ENCODE data around the gene ASTN1.

Gene ASTN1

GRCh38 chr1:177209357-177209756, 44.8 kb upstream of the ASTN1 start (continued):
- TF ChIP-seq ZNF398 (tag by site-specific recombination; IDR thresholded peaks at IDR 0.05), result no peak
- no peak for TF ChIP-seq ZNF785 (tag by site-specific recombination; IDR thresholded peaks at IDR 0.05)
- TF ChIP-seq ZNF146 (tag by site-specific recombination; IDR thresholded peaks at IDR 0.05), result no peak
- TF ChIP-seq ZNF629 (tag by site-specific recombination; IDR thresholded peaks at IDR 0.05), result peak; percentile 91
- peak; percentile 52 for TF ChIP-seq SP2 (tag by site-specific recombination; IDR thresholded peaks at IDR 0.05)
- TF ChIP-seq ZNF248 (tag by site-specific recombination; IDR thresholded peaks at IDR 0.05), result no peak
- TF ChIP-seq ZNF624 (tag by site-specific recombination; IDR thresholded peaks at IDR 0.05), result no peak
- no peak for TF ChIP-seq ZNF221 (tag by site-specific recombination; IDR thresholded peaks at IDR 0.05; ENCODE audit: borderline replicate concordance)
- no peak for TF ChIP-seq ZNF837 (tag by site-specific recombination; IDR thresholded peaks at IDR 0.05)
- TF ChIP-seq MYNN (tag by site-specific recombination; IDR thresholded peaks at IDR 0.05; ENCODE audit: borderline replicate concordance), result no peak
- no peak for TF ChIP-seq ZIC2 (tag by site-specific recombination; IDR thresholded peaks at IDR 0.05)
- TF ChIP-seq ZNF426 (tag by site-specific recombination; IDR thresholded peaks at IDR 0.05), result no peak
- TF ChIP-seq ZBTB44 (tag by site-specific recombination; IDR thresholded peaks at IDR 0.05), result peak; percentile 51; the same call in 1 of the 2 replicates
- no peak for TF ChIP-seq ZNF658 (tag by site-specific recombination; IDR thresholded peaks at IDR 0.05)
- no peak for TF ChIP-seq ZNF747 (tag by site-specific recombination; IDR thresholded peaks at IDR 0.05)
- no peak; the same call in 1 of the 2 replicates for TF ChIP-seq ZNF513 (tag by site-specific recombination; IDR thresholded peaks at IDR 0.05)
- peak; percentile 71; the same call in 1 of the 2 replicates for TF ChIP-seq ZNF394 (tag by site-specific recombination; IDR thresholded peaks at IDR 0.05; ENCODE audit: borderline replicate concordance)
- TF ChIP-seq ZNF549 (tag by site-specific recombination; IDR thresholded peaks at IDR 0.05), result no peak
- TF ChIP-seq ZNF37A (tag by site-specific recombination; IDR thresholded peaks at IDR 0.05), result no peak
- no peak for TF ChIP-seq ZNF514 (tag by site-specific recombination; IDR thresholded peaks at IDR 0.05)
- 0 out of 2 replicates have a peak, but pooled peaks have one; percentile 20 for TF ChIP-seq ZNF518A (tag by site-specific recombination; conservative IDR thresholded peaks at IDR 0.05; ENCODE audit: low read depth)
- TF ChIP-seq BCL6B (tag by site-specific recombination; IDR thresholded peaks at IDR 0.05), result no peak
- TF ChIP-seq ZNF488 (tag by site-specific recombination; IDR thresholded peaks at IDR 0.05), result no peak
- TF ChIP-seq ZBTB21 (tag by site-specific recombination; IDR thresholded peaks at IDR 0.05), result peak; percentile 18; the same call in 1 of the 2 replicates
- TF ChIP-seq ZNF354C (tag by site-specific recombination; IDR thresholded peaks at IDR 0.05; ENCODE audit: borderline replicate concordance, low read depth), result no peak
- no peak for TF ChIP-seq ZNF112 (tag by site-specific recombination; IDR thresholded peaks at IDR 0.05)
